Activated naive CD8-positive, alpha-beta T cell treated with anti-CD3 and anti-CD28 coated beads, Interleukin-2, amount 50 U/mL, for 16 hours (primary cell): Measurements from ENCODE around the gene CNOT3.

Experiments
- DNase-seq: peaks from one replicate; pipeline ENCODE4 v3.0.0-alpha.2; 2020; ENCODE audit warnings: low read depth, low spot score

Gene CNOT3

DNA sequence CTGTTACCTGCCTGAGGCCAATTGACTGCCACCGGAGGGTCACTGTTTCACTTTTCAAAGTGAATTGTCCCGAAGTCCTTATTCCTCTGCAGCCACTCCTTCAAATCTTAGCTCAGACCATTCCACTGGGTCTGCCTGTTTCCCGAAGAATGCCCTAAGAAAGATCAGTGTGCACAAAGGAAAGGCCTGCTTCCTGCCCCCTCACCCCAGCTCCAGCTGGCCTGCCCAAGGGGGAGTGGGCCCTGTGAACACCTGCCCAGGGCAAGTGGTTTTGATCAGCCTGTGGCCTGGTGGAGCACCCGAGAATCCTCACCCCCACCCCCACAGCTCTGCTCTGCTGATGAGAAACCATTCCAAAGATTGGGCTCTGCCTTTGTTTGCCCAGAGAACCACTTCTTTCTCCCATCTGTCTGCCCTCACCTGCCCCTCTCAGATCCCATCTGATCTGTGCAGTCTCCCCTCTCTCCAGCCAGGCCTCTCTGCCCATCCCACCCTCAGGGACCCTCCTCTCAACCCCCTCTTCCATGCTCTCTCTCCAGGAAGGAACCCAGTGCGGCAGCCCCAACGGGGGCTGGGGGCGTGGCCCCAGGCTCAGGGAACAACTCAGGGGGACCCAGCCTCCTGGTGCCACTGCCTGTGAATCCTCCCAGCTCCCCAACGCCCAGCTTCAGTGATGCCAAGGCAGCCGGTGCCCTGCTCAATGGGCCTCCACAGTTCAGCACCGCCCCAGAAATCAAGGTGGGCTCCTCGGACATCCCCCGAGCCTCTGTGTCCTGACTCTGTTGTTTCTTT, 11.7 kb downstream of the CNOT3 start:
- no peak for DNase-seq

DNA sequence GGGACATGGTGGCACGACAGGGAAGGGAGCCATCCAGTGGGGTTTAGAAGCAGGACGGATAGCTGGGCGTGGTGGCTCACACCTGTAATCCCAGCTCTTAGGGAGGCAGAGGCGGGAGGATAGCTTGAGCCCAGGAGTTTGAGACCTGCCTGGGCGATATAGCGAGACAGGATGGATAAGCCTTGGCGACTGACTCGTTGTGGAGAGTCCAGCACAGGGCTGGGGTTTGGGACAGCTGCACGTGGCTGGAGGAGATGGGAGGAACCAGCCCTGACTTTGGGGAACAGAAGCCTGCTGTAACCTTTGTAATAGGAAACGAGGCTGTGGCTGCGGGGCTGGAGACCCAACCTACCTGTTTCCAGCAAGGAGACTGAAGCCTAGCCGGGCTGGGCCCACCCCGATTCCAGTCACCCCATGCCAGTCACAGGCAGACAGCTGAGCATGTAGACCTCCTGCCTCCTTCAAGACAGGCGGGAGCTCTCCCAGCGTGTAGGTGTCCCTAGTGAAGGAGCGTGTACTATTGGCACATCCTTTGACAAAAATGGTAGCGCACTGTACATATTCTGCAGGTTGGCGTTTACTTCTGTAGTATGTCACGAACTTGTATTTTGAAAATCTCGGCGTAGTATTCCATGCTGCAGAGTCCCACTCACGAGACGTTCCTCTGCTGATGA, 13.9 kb downstream of the CNOT3 start:
- DNase-seq, result no peak

DNA sequence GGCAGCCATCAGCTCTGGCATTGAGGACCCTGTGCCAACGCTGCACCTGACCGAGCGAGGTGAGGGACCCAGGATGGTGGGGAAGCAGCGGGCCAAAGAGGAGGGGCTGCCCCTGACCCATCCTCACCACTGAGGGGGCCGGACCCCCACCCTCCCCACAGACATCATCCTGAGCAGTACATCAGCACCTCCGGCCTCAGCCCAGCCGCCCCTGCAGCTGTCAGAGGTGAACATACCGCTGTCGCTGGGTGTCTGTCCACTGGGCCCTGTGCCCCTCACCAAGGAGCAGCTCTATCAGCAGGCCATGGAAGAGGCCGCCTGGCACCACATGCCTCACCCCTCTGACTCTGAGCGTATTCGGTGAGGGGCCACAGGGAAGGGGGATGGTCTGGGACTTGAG, 14.7 kb downstream of the CNOT3 start:
- DNase-seq, result no peak

DNA sequence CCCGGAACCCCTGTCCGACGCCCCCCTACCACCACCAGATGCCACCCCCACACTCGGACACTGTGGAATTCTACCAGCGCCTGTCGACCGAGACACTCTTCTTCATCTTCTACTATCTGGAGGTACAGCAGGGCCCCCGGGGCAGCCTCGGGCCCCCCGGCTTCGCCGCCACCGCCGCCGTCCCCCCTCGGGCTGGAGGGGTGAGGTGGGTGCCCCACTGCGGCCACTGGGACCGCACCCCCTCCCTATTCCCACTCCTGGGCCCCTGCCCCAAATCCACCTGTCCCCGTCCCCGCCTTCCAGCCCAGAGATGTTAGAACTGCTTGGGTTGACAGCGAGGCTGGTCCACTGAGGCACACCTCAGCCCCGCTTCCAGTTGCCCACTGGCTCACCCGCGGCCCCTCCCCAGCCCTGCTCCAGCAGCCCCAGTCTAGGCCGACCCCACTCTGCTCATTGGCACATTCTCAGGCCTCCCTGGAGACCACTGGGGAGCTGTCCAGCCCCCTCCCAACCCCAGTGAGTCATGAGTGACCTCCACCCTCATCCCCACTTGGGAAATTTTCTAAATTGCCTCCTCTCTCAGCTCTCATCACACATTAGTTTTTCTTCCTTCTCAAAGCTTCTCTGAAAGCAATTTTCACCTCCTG, 15.4 kb downstream of the CNOT3 start:
- DNase-seq, result no peak

DNA sequence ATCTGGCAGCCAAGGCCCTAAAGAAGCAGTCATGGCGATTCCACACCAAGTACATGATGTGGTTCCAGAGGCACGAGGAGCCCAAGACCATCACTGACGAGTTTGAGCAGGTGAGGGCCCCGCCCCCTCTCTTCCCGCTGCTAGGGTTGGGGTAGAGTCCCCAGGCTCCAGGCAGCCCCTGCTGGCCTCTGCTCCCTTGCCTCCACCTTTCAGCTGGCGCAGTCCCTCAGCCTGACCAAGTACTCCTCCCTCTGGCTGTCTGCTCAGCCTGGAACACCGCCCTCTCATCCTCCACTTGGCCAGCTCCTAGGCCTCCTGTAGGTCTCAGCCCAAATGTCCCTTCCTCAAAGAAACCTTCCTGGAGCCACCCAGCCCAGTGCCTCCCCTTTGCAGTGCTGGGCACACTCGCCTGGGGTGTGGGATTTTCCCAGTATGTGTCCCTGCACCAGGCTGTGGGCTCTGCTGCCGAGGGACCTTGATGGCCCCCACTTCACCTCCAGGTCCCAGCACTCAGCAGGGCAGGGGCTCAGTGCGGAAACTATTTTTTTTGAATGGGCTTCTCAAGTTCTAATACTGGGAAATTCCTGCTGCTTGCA, 16.3 kb downstream of the CNOT3 start:
- DNase-seq, result no peak

DNA sequence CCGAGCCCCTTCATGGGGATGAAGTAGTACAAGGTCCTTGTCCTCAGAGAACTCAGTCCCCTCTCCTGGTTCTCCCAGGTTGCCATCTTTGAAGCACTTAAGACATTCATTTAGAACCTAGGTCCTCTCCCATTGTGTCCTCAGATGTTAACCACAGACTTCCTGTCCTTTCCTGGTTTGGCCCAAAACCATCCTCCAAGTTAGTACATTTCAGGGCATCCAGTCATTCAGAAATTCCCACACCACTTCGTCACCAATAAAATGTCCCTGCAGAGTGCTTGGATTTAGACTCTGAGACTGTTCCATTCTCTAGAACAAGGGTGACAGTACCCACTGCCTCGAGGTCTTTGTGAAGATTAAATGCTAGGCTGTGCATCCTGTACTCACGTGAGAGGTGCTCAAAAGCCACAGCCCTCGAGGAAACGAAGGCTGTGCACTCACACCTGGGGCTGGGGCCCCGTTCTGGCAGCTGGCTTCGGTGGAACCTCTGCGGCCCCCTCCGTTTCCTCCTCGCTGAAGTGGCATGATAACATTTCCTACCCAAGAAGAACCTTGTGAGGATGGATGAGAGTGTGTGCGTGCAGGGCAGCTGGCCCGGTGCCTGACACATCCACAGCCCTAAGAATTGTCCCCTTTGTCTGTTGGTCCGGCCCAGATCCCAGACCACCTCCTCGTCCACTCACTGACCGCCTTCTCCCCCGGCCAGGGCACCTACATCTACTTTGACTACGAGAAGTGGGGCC, 17.2 kb downstream of the CNOT3 start:
- DNase-seq, result no peak

DNA sequence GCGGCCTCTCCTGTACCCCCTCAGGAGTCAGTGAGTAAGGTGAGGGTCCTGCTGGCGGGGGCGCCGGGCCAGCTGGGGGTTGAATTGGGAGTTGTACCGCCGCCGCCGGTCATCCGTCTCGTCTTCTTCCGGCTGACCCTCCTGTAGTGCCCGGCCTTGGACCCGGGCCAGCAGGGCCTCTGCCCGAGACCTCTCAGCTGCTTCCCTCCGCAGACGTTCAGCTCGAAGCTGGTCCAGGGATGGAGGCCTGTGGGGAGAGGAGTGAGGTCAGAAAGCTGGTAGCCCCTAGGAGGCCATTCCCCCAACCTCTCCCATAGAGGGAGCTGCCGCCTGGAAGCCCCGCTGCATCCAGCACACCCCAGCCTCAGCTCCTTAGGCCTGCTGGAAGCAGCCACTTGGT, 18.1 kb downstream of the CNOT3 start:
- DNase-seq, result no peak

DNA sequence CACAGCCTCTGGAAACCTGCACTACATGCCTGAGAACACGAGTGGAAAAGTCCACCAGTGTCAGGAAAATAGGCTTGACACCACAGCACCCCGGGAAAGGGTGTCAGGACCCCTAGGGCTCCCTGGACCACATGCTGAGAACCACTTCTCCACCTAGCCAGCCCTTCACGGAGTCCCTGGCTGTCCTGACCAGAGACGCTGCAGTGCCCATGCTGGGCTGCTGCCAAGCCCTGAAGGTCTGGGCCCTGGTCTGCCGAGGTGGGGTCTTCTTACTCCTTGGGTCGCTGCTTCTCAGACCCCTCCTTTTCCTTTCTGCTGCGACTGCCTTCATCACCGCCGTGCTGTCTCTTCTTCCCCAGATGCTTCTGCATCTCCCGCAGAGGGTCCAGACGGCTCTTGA, 18.9 kb downstream of the CNOT3 start:
- DNase-seq, result no peak

DNA sequence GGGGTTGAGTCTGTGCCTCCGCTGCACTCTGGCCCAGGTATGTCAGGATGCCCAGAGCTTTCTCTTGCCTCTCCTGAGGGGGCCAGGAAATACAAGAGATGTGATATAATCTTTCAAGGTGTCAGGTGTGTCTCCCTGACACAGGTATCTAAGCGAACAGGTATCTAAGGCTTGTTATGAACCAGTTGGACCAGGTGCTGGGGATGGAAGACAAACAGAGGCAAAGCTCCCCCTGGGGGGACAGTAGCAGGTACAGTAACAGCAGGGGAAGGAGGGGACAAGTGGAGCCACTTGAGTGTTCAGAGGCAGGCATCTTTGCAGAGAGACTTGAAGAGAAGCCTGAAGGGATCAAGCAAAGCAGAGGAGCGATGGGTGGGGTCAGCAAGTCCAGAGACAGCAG, 19.4 kb downstream of the CNOT3 start:
- DNase-seq, result no peak

DNA sequence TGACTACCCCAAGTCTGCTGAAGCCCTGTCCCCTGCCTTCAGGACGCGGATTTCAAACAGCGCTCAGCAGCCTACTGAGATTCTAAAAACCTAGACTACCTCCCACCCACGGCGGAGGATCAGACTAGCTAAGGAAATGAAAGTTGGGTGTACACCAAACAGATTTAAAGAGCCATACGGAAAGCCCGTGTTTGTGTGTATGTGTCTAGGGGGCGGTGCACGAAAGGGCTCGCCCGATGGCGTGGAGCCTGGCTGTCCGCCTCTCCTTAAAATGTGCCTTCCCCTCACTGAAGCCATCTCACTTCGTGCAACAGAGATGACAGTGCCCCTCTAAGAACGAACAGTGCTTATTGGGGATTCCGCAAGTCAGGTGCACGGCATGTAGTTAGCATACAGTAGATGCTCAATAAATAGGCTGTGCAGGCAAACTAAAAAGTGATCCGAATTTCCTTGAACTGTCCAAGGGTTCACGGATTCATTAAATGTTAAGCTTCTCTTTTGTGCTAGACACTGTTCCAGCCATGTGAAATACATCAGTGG, 21.3 kb downstream of the CNOT3 start:
- no peak for DNase-seq

DNA sequence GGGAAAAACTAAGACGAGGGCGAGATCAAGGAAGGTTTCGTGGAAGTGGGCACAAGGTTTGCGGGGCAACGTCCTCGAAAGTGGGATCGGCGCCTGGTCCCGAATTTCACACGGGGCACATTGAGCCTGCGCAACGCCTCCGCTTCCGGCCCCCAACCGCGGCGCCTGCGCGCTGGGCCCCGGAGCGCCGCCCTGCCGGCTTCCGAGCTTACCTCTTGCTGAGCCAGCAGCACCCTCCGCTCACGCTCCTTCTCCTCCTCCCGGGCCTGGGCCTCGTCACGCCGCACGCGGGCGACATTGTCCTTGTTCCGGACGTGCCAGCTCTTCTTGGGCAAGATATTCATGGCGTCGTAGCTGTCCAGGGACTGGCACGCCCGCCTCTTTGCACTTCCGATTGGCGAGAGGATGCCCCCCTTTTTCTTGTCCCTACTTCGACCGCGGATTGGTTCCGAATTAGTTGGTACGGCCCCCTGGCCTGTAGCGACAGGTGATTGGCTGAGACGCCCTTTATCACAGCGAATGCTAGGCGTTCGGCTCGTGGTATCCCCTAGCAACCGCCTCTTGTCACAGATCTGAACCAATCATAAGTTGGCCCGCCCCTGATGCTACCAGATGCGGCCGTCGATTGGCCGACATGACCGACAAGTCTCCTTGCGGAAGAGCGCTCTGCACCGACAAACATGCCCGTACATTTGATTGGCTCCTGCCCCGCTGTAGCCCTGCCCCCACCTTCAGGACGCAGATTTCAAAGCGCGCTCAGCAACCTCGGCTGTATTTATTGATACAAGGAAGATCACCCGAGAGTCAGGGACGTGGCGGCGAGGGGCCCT, 22.0 kb downstream of the CNOT3 start, which contains the start of gene LENG1:
LENG1 (minus strand) TSS at position 370 of the 830 bp plus-strand sequence; CDS start at position 344, 26 bp downstream.
- DNase-seq, result peak; percentile 97

DNA sequence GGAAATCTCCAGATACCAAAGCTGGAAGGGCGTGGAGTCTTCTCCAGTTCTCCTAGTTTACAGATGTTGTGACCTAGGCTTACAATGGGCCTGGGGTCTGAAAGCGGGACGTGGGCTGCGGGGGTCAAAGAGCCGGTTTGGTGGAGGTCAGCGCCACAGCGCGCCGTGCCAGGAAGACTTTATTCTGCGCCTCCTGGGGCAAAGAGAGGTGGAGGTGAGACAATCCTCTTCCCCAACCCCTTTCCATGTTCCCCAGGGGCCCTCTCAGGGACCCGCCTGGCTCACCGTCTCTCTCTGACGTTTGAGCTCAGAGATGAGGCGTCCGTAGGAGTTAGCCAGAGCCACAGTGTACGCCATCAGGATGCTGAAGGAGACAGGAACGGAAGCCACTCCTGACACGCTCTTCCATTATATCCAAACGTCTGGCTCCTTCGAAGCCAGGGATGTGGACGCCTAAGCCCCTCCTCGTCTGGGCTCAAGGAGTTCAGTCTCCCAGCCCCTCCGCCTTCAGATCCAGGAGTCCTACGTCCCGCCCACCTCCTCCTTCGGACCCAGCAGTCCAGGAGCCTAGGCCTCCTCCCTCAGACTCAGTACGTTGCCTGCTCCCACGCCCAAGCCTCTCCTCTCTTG, 22.7 kb downstream of the CNOT3 start:
- DNase-seq, result no peak

DNA sequence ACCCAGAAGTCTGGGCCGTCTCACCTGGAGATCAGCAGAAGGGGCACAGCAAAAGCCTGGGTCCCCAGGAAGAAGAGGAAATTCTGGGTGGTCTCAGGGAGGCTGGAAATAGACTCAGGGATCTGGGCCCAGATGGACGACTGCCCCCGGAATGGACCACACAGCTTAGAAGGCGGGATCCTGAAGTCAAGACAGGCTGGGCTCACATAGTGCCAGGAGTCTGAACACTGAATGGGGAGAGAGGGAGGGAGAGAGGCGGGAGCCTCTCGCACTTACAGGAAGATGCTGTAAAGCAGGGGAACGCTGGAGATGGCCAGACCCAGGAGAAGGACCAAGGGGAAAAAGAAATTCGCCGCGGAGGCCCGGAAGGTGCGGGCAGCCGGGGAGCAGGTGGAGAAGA, 23.3 kb downstream of the CNOT3 start:
- DNase-seq, result no peak

DNA sequence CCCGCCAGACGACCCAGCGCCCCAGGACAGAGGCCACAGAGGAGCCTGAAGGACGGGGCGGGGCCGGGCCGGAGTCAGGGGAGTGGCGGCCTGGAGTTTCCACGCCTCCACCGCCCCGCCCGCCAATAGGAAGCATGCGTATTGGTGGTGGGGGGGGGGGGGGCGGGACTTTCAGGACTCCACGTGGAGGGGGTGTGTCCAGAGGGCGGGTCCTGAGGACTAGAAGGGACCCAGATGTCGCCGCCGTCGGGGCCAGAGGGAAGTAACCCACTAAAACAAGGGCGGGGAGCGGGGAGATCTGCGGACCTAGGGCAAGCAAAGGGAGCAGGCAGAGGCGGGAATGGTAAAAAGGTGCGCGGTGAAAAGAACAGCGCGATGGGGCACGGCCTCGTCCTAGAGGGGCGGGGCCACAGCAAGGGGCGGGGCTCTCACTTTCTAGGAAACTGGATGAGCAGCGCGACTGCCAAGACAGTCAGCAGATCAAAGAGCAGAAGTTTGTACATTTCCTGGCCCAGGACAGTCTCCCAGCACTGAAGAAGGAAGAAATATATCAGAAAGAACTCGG, 24.8 kb downstream of the CNOT3 start:
- DNase-seq, result peak; percentile 61

DNA sequence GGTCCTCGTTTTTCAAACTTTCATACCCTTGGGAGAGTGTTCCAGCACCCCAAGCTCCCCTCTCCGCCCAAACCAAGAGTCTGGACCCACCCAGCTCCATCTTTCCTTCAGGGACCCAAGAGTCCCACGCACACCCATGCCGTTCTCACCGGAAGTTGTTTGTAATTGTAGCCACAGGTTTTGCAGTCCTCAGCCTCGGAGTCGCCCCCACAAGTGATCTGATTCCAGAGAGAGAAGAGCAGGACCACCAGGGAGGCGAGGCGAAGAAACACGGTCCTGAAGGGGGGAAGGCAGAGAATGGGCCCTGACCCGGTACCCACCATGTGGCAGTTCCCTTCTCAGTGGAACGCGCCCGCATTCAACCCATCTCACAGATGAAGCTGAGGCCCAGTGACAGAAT, 25.3 kb downstream of the CNOT3 start:
- no peak for DNase-seq

DNA sequence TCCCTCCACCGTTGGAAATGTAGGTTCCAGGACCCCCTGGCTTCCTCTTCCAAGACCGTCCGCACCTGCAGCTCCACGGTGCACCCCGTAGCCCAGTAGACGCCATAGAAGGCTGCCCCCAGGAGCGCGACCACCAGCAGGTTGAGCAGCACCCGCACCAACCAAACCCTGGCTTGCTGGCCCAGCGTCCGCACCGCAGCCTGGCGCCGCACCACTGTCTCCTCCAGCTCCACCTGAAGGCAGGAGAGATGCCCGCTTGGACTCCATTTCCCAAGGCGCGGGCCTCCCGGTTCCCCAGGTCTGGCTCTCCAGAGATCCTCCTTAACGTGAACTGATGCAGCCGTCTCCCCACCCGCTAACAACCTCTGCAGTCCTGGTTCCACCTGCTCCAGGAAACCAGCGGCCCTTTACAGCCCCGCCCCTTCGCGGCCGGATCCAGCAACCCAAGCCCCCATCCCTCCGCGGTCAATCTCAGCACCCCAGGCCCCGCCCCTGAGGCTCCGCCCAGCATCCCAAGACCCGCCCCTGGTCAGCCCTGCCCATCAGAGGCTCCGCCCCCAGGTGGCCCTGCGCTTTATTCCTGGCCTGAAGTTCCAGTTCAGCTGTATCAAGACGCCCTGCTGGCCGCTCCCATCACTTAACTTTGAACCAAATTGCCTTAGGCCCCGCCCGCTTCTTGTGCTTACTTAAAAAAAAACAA, 27.0 kb downstream of the CNOT3 start:
- no peak for DNase-seq

DNA sequence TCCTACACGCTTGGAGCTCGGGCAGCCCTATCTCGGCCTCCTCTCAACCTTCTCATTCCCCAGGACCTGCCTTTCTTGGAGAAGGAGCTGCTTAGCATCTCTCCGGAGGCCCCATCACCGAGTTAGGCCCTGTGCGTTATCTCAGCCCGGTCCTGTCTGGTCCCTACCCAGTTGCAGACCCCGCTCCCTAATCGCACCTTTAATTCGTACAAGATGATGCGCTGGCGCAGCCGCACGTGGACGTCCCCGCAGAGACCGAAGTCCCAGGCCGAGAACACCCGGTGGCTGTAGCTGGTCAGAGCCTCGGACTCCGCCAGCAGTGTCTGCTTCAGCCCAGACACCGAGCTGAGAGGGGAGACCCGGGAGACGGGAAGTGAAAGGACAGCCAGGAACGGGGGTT, 27.7 kb downstream of the CNOT3 start:
- no peak for DNase-seq

DNA sequence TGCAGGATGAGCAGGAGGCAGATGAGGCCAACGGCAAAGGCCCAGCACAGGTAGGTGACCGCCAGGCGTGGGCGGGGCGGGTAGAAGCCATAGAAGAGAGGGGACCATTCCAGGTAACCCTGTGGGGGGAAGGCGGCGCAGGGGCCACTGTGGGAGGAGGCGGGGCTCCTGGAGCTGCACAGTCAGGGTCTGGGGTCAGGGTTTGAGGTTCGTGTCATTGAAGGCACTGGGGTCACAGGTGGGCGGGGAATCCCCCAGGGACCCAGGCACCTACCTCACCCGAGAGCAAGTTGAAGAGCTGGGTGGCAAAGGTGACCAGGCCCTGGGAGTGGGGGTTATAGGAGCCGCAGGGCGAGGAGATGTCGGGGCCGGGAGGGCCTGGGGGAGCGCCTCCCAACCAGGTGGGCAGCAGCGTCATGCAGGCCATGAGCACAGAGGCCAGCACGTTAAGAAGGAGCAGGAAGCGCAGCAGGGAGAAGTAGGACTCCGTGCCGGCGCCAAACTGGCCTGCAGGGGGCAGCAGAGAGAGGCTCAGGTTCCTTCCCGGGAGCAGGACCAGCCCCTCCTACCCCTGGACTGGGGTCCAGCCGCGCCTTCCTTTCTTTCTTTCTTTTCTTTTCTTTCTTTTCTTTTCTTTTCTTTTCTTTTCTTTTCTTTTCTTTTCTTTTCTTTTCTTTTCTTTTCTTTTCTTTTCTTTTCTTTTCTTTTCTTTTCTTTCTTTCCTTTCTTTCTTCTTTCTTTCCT, 30.8 kb downstream of the CNOT3 start:
- peak; percentile 81 for DNase-seq
